Caco-2 (cell line): ENCODE measurements around the gene RASD2. TPM values are rescaled to one million over a fixed set of nuclear protein-coding genes. Genes with fewer than 3 reads are reported as not detected.

Experiments
- BruUV-seq: library from RNA; stranded (reverse); fragments of 400-500 nt; replicated peaks from 2 replicates; lab custom pipeline; 2021; lab: Mats Ljungman, UMichigan
- CTCF ChIA-PET: fragments of 300-600 bp; sonication (Branson Sonifier 250); formaldehyde crosslinking; loops from one replicate; lab custom pipeline; 2022; ENCODE audit warnings: antibody characterized with exemption; lab: Charles Lee
- POLR2A ChIA-PET: fragments of 300-600 bp; sonication (Branson Sonifier 250); formaldehyde crosslinking; loops from one replicate; lab custom pipeline; 2022; ENCODE audit warnings: antibody characterized with exemption; lab: Charles Lee
- DNase-seq, 2 experiments: peaks; one replicate each; pipeline versions ENCODE4 v3.0.0 to v3.0.0-alpha.2; 2020 to 2022
- H3K27me3 ChIP-seq: replicated peaks from 2 replicates; pipeline ENCODE4 v1.6.0; 2011; ENCODE audit warnings: low read length; ENCODE audit not compliant: control insufficient read depth, insufficient read depth
- H3K36me3 ChIP-seq: 2 replicates; pipeline ENCODE4 v1.5.1; 2011; ENCODE audit warnings: low read length; ENCODE audit not compliant: control insufficient read depth, insufficient read depth
- H3K4me1 ChIP-seq: fragments of 250-450 bp; sonication (Bioruptor Pico); 2 replicates; pipeline ENCODE4 v1.5.1; 2020; ENCODE audit warnings: mild to moderate bottlenecking
- H3K4me3 ChIP-seq: 2 replicates; pipeline ENCODE4 v1.5.1; 2011; ENCODE audit warnings: low read depth, mild to moderate bottlenecking, control low read depth, low read length
- H3K9me3 ChIP-seq: fragments of 250-450 bp; sonication (Bioruptor Pico); 2 replicates; pipeline ENCODE4 v1.5.1; 2020; ENCODE audit warnings: mild to moderate bottlenecking, moderate library complexity
- H3K27ac Mint-ChIP-seq: one replicate; pipeline ENCODE4 v1.8.0; 2022; ENCODE audit warnings: mixed read lengths; ENCODE audit not compliant: unreplicated experiment
- H3K27me3 Mint-ChIP-seq: one replicate; pipeline ENCODE4 v1.8.0; 2022; ENCODE audit warnings: mixed read lengths; ENCODE audit not compliant: insufficient read depth, unreplicated experiment
- H3K36me3 Mint-ChIP-seq: one replicate; pipeline ENCODE4 v1.8.0; 2022; ENCODE audit warnings: mild to moderate bottlenecking, mixed read lengths; ENCODE audit not compliant: insufficient read depth, unreplicated experiment
- H3K4me1 Mint-ChIP-seq: one replicate; pipeline ENCODE4 v1.8.0; 2022; ENCODE audit warnings: low read depth, mixed read lengths; ENCODE audit not compliant: unreplicated experiment
- H3K4me3 Mint-ChIP-seq: one replicate; pipeline ENCODE4 v1.8.0; 2022; ENCODE audit warnings: mild to moderate bottlenecking, moderate library complexity, mixed read lengths; ENCODE audit not compliant: unreplicated experiment
- H3K9me3 Mint-ChIP-seq: one replicate; pipeline ENCODE4 v1.8.0; 2022; ENCODE audit warnings: mixed read lengths; ENCODE audit not compliant: unreplicated experiment
- CTCF ChIP-seq, 2 experiments: fragments of 200-600 bp in 1 of 2; IDR thresholded peaks; 1 replicate in 1 of 2; 2 replicates in 1 of 2; pipeline versions ENCODE4 v1.5.1 to v1.8.0; 2011 to 2022; ENCODE audit warnings: antibody characterized with exemption in 1 of 2, control low read depth in 1 of 2, inconsistent platforms in 1 of 2, low read depth in 1 of 2, low read length in 1 of 2, mild to moderate bottlenecking in 1 of 2, moderate library complexity in 1 of 2; ENCODE audit not compliant: insufficient read depth in 1 of 2, severe bottlenecking in 1 of 2, unreplicated experiment in 1 of 2
- intact Hi-C: fragments of 100-400 bp; cut with micrococcal nuclease; formaldehyde crosslinking; loops from one replicate; pipeline ENCODE4 v1.10.0; 2022; ENCODE audit not compliant: unreplicated experiment
- total RNA-seq: library from RNA; stranded (reverse); gene quantifications from 2 replicates; pipeline ENCODE4 v1.2.3, GENCODE V29; 2022

The RASD2 gene
- total RNA-seq, 1 experiment from 2014 or later = 0.09 TPM

- Histone ChIP-seq H3K9me3 (no peaks in the 10 kb centered on the region), H3K4me3 (no peak overlapping the region), H3K4me1 (peaks cover 5% of the 10 kb centered on the region), H3K27me3 (peaks cover 1% of the 10 kb centered on the region; the same call in 1 of the 2 replicates), H3K36me3 (no peaks in the 10 kb centered on the region)
- CTCF ChIA-PET = no interaction called here
- H3K27me3 Mint-ChIP-seq = peaks cover 11% of the 10 kb centered on the region
- no TSS peak for BruUV-seq
- H3K27ac Mint-ChIP-seq = no peak overlapping the region
- no peaks in the 10 kb centered on the region for H3K36me3 Mint-ChIP-seq
- H3K4me3 Mint-ChIP-seq = no peak overlapping the region
- TF ChIP-seq CTCF (IDR thresholded peaks at IDR 0.05; ENCODE audit: insufficient read depth in 1 of 2, low read depth in 1 of 2, low read length in 1 of 2, severe bottlenecking in 1 of 2, unreplicated experiment in 1 of 2) = peak; percentile 44 to 67
- POLR2A ChIA-PET = no interaction called here
- H3K4me1 Mint-ChIP-seq = no peaks in the 10 kb centered on the region
- intact Hi-C loops = loop anchor here (5.0 kb wide), 1 partner anchor 43 kb away; no protein-coding TSS in a partner anchor
- peak in 1 of 2 experiments; percentile 47 for DNase-seq
- H3K9me3 Mint-ChIP-seq = no peaks in the 10 kb centered on the region
Observed at GRCh38 chr22:35538801-35539321, 1.8 kb upstream of the RASD2 start.

DNA sequence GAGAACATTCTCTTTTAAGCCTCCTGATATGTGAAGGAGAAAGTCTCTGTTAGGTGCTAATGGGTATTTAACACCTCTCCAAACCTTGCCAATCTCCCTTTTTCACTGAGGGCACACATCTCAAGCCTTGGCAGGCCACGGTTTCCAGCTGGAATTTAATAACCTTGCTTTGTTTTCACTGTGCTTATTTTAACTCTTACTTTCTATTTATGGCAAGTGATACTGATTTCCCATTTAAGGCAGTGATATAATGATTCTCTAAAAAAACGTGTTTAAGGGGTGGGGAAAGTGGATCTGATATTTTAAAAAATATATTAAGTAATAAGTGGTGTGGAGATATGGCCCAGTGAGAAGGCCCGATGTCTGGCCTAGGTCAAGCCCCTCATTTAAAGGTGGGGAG, 1.1 kb upstream of the RASD2 start:
- Mint-ChIP-seq H3K27me3 (peaks cover 13% of the 10 kb centered on the region), H3K27ac (no peak overlapping the region), H3K9me3 (no peaks in the 10 kb centered on the region), H3K4me3 (peak overlapping the region; percentile 56), H3K36me3 (no peaks in the 10 kb centered on the region), H3K4me1 (no peaks in the 10 kb centered on the region)
- H3K27me3 ChIP-seq = peaks cover 1% of the 10 kb centered on the region; the same call in 1 of the 2 replicates
- H3K4me3 ChIP-seq = peak overlapping the region; percentile 57
- H3K36me3 ChIP-seq = no peaks in the 10 kb centered on the region
- DNase-seq = no peak
- peaks cover 5% of the 10 kb centered on the region for H3K4me1 ChIP-seq
- TF ChIP-seq CTCF (IDR thresholded peaks at IDR 0.05; ENCODE audit: insufficient read depth in 1 of 2, low read depth in 1 of 2, low read length in 1 of 2, severe bottlenecking in 1 of 2, unreplicated experiment in 1 of 2) = no peak
- POLR2A ChIA-PET = no interaction called here
- CTCF ChIA-PET = interaction anchor here (0.7 kb wide), 1 partner anchor 188 kb away, joined by 3 read pairs; no protein-coding TSS in a partner anchor
- no peaks in the 10 kb centered on the region for H3K9me3 ChIP-seq
- no TSS peak for BruUV-seq
- intact Hi-C loops = loop anchor here (5.0 kb wide), 1 partner anchor 43 kb away; no protein-coding TSS in a partner anchor

DNA sequence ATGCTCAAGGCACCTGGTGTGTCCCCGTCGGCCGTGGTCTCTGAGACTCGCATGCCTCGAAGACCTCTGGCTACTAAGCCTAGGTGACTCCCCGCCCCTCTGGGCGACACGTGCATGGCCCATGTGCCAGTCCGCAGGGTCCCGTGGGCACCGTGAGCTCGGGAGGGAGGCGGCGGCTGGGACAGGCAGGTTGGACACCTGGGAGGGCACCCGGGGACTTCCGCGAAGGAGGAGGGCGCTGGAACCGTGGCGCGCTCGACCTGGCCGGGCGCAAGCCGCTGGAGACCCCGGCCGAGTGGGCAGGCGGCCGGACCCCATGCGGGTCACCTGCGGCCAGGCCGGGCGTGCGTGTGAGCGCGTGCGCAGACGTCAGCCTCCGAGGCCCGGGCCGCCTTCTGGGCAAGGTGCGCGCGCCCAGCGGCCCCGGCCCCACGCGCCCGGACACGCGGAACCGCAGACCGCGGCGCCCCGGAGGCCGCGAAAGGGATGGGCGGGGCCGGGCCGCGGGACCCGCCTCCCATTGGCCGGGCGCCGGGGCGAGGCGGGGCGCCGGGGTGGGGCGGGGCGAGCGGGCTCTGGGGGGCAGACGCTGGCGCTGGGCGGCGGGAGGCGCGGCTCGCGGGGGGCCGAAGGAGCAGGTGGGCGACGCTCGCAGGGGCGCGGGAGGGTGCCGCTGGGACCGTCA, 579 bp upstream of the RASD2 start:
- peak in 1 of 2 experiments; percentile 73 for DNase-seq
- TF ChIP-seq CTCF (IDR thresholded peaks at IDR 0.05; ENCODE audit: insufficient read depth in 1 of 2, low read depth in 1 of 2, low read length in 1 of 2, severe bottlenecking in 1 of 2, unreplicated experiment in 1 of 2) = no peak
- Histone ChIP-seq H3K9me3 (no peaks in the 10 kb centered on the region), H3K27me3 (peaks cover 1% of the 10 kb centered on the region; the same call in 1 of the 2 replicates), H3K36me3 (no peaks in the 10 kb centered on the region), H3K4me3 (peak overlapping the region; percentile 57), H3K4me1 (peaks cover 5% of the 10 kb centered on the region)
- Mint-ChIP-seq H3K9me3 (no peaks in the 10 kb centered on the region), H3K4me3 (peak overlapping the region; percentile 69), H3K36me3 (no peaks in the 10 kb centered on the region), H3K27me3 (peaks cover 13% of the 10 kb centered on the region), H3K4me1 (no peaks in the 10 kb centered on the region), H3K27ac (no peak overlapping the region)
- ChIA-PET CTCF (interaction anchor here (0.7 kb wide), 1 partner anchor 189 kb away, joined by 3 read pairs; no protein-coding TSS in a partner anchor), POLR2A (no interaction called here)
- BruUV-seq = no TSS peak
- intact Hi-C loops = loop anchor here (5.0 kb wide), 1 partner anchor 42 kb away; no protein-coding TSS in a partner anchor
